ENCODE measurements around the gene COL23A1. TPM values are rescaled to one million over a fixed set of nuclear protein-coding genes. Genes with fewer than 3 reads are reported as not detected.

The COL23A1 gene
- total RNA-seq, 2 experiments from 2014 or later: 0.11 TPM; not detected in 1

- peaks cover 2% of the 10 kb centered on the region for H3K27me3 Mint-ChIP-seq
- intact Hi-C loops (cut with micrococcal nuclease): no loop called here
- ATAC-seq (no peak), DNase-seq (no peak)
- H3K4me3 Mint-ChIP-seq: no peak overlapping the region
- POLR2A ChIA-PET: no interaction called here
- no peaks in the 10 kb centered on the region for H3K4me1 Mint-ChIP-seq (ENCODE audit: low read depth)
- CTCF ChIA-PET: no interaction called here
- no peak overlapping the region for H3K27ac Mint-ChIP-seq
- H3K9me3 Mint-ChIP-seq: no peaks in the 10 kb centered on the region
- H3K36me3 Mint-ChIP-seq (ENCODE audit: low read depth): no peaks in the 10 kb centered on the region
- TF ChIP-seq CTCF (IDR thresholded peaks at IDR 0.05): no peak
These were observed 197.2 kb downstream of the COL23A1 start for GRCh38 chr5:178392931-178393394.

- Mint-ChIP-seq H3K36me3 (ENCODE audit: low read depth) (no peaks in the 10 kb centered on the region), H3K27ac (no peak overlapping the region), H3K4me3 (no peak overlapping the region), H3K9me3 (no peaks in the 10 kb centered on the region), H3K4me1 (ENCODE audit: low read depth) (no peaks in the 10 kb centered on the region), H3K27me3 (no peaks in the 10 kb centered on the region)
- POLR2A ChIA-PET: no interaction called here
- no peak for ATAC-seq
- TF ChIP-seq CTCF (IDR thresholded peaks at IDR 0.05): no peak
- intact Hi-C loops (cut with micrococcal nuclease): no loop called here
- DNase-seq: no peak
- CTCF ChIA-PET: no interaction called here
These were observed 197.8 kb downstream of the COL23A1 start for GRCh38 chr5:178392386-178392785.

- ATAC-seq (no peak), DNase-seq (no peak)
- H3K27me3 Mint-ChIP-seq: peaks cover 2% of the 10 kb centered on the region
- no peak overlapping the region for H3K4me3 Mint-ChIP-seq
- H3K4me1 Mint-ChIP-seq (ENCODE audit: low read depth): no peaks in the 10 kb centered on the region
- no peak overlapping the region for H3K27ac Mint-ChIP-seq
- no peak for TF ChIP-seq CTCF (IDR thresholded peaks at IDR 0.05)
- intact Hi-C loops (cut with micrococcal nuclease): no loop called here
- POLR2A ChIA-PET: no interaction called here
- CTCF ChIA-PET: no interaction called here
- H3K9me3 Mint-ChIP-seq: no peaks in the 10 kb centered on the region
- no peaks in the 10 kb centered on the region for H3K36me3 Mint-ChIP-seq (ENCODE audit: low read depth)
These were observed 198.7 kb downstream of the COL23A1 start for GRCh38 chr5:178391480-178391879.

- CTCF ChIA-PET: no interaction called here
- DNase-seq (no peak), ATAC-seq (no peak)
- Mint-ChIP-seq H3K27ac (no peak overlapping the region), H3K4me1 (ENCODE audit: low read depth) (no peaks in the 10 kb centered on the region), H3K9me3 (no peaks in the 10 kb centered on the region), H3K27me3 (peaks cover 2% of the 10 kb centered on the region), H3K36me3 (ENCODE audit: low read depth) (no peaks in the 10 kb centered on the region), H3K4me3 (no peak overlapping the region)
- POLR2A ChIA-PET: no interaction called here
- no peak for TF ChIP-seq CTCF (IDR thresholded peaks at IDR 0.05)
- intact Hi-C loops (cut with micrococcal nuclease): no loop called here
These were observed 200.4 kb downstream of the COL23A1 start for GRCh38 chr5:178389796-178390195.

- no peak overlapping the region for H3K27ac Mint-ChIP-seq
- ATAC-seq (no peak), DNase-seq (no peak)
- no peaks in the 10 kb centered on the region for H3K4me1 Mint-ChIP-seq (ENCODE audit: low read depth)
- ChIA-PET POLR2A (no interaction called here), CTCF (no interaction called here)
- no peaks in the 10 kb centered on the region for H3K36me3 Mint-ChIP-seq (ENCODE audit: low read depth)
- H3K4me3 Mint-ChIP-seq: no peak overlapping the region
- intact Hi-C loops (cut with micrococcal nuclease): no loop called here
- H3K9me3 Mint-ChIP-seq: no peaks in the 10 kb centered on the region
- H3K27me3 Mint-ChIP-seq: peaks cover 2% of the 10 kb centered on the region
- no peak for TF ChIP-seq CTCF (IDR thresholded peaks at IDR 0.05)
These were observed 201.0 kb downstream of the COL23A1 start for GRCh38 chr5:178389026-178389729.
